ENCODE data around the gene PHF2. TPM values are rescaled to one million over a fixed set of nuclear protein-coding genes. Genes with fewer than 3 reads are reported as not detected.

The PHF2 gene
- total RNA-seq, 1 donor from 2014 or later = 31.8 TPM

- FAIRE-seq (no peak), DNase-seq (ENCODE audit: low spot score in 2 of 2) (no peak)
Observed at GRCh38 chr9:93597871-93598646, 21.7 kb downstream of the PHF2 start.

DNA sequence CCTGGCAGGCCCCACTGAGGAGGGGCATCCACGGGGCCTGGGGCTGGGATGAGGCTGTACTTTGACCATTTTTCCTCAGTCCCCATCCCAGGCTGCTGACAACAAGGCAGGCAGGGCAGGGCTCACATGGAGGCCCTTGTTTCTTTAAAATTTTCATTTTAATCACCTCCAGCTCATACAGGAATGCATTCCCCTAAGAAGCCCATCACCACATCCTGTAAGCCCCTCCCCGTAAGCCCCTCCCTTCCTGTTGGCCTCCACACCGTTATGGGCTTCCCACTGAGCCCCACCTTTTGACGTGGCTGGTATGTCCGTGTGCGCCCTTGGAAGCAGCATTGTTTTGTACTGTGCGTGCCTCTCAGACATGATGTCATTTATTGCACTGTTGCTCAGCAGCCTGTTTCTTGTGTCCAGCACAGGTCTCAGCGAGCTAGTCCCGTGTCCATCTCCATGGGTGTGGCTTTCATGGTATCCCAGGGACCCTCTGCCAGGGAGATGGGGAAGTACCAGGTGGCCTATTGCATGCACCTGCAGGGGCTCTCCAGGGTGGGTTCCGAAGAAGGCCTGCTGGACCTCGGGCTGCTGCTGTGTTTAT is 22.4 kb downstream of the PHF2 start:
- DNase-seq (ENCODE audit: low spot score in 2 of 2) (no peak), FAIRE-seq (no peak)

GRCh38 chr9:93599571-93600403 is 23.4 kb downstream of the PHF2 start:
- no peak for DNase-seq (ENCODE audit: low spot score in 2 of 2)
- FAIRE-seq = no peak

- no peak for FAIRE-seq
- DNase-seq (ENCODE audit: low spot score in 2 of 2) = no peak
Observed at GRCh38 chr9:93600504-93600903, 24.1 kb downstream of the PHF2 start.

- FAIRE-seq (no peak), DNase-seq (ENCODE audit: low spot score in 2 of 2) (no peak)
Observed at GRCh38 chr9:93601063-93601462, 24.7 kb downstream of the PHF2 start.

DNA sequence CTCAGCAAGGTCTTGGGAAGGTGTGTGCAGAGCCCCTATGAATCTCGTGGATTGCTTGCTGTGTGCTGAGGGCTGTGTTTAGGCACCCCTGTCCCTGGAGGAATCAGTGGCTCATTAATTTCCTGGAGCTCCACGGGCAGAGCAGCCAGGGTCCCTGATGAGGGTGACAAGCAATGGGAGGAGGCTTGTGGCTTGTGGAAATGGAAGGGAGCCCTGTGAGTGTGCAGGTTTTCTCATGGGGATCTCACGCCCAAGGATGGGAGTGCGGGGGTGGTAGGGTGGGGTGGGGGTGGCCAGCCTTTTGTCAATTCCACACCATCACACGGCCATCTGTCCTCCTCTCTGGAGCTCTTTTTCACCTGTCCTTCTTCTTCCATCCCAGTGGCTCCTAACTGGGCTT is 25.3 kb downstream of the PHF2 start:
- DNase-seq (ENCODE audit: low spot score in 2 of 2) (no peak), FAIRE-seq (no peak)

DNA sequence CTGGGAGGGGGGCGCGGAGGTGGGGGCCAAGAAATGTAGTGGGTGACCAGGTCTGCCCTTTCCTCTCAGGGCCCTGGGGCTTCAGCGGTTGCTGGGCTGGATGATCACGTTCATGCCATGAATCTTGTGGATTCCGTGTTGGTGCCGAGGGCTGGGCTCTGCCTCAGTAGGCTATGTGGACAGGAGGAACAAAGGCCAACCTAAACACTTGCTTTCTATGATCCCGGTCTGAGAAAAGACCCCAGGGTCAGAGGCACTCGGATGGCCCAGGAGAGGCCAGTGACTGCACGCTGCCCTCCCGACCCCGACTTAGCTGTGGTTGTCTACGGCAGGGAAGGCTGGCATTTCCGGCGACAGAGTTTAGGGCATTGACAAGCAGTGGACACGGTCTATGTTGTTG is 26.6 kb downstream of the PHF2 start:
- DNase-seq (ENCODE audit: low spot score in 2 of 2) (no peak), FAIRE-seq (no peak)

DNA sequence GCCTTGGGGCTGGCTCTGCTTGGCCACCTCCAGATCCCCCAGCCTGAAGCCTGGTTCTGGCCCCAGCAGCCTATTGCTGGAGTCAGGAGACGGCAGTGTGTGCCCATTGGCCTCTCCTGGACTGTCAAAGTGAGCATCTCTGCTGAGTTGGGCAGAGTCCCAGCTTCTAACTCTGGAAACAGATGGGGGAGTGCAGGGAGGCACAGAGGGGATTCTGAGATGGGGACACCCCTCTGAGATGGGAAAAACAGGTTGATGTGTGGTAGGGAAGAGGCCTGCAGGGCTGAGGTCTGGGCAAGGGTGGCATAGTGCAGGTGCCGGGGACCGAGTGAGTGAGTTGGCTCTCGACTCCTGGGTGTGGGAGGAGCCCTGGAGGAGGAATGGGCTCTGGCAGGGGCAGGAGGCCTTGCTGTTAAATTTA is 27.5 kb downstream of the PHF2 start:
- no peak for FAIRE-seq
- no peak for DNase-seq (ENCODE audit: low spot score in 2 of 2)

DNA sequence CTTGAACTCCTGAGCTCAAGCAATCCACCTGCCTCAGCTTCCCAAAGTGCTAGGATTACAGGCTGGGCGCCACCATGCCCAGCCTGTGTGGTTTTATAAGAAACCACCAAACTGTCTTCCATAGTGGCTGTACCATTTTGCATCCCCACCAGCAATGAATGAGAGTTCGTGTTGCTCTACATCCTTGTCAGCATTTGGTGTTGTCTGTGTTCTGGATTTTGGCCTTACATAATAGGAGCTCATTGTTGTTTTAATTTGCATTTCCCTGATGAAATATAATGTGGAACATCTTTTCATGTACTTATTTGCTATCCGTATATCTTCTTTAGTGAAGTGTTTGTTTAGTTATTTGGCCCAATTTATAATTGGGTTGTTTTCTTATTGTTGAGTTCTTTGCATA is 29.8 kb downstream of the PHF2 start:
- DNase-seq (ENCODE audit: low spot score in 2 of 2) (no peak), FAIRE-seq (no peak)

- DNase-seq (ENCODE audit: low spot score in 2 of 2) = no peak
Observed at GRCh38 chr9:93610206-93610605, 33.8 kb downstream of the PHF2 start.

DNA sequence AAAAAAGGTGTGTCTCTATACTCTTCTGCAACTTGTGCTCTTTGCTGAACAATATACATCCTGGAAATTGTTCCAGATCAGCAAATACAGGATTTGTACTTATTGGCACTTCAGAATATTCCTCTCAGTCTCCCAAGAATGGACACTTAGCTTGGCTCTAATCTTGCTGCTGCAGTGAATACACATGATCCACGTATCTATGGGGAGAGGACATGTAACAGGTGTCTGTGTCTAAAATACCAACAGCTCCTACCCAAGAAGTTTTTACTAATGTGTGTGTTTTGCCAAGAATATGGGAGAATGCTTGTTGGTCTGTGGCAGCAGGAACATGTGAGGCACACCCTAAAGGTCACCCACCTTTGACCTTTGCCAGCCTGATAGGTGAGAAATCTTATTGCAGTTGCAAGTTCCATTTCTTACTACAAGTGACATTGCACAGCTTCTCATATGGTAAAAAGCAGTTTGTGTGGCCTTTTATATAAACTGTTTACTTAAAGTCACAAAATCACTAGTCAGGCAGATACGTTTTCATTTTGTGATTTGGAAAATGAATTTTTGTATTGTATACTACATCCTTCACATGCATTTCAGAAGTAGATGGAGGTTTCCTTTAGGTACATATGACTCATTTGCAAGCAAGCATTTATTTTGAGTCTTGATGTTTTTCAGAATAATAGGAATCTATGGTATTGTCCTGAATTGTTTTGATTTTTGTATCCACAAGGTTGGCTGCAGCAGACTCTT is 35.8 kb downstream of the PHF2 start:
- FAIRE-seq = no peak
- DNase-seq (ENCODE audit: low spot score in 2 of 2) = no peak

More at GRCh38 chr9:93610206-93610605, 33.8 kb downstream of the PHF2 start:
- no peak for FAIRE-seq

DNA sequence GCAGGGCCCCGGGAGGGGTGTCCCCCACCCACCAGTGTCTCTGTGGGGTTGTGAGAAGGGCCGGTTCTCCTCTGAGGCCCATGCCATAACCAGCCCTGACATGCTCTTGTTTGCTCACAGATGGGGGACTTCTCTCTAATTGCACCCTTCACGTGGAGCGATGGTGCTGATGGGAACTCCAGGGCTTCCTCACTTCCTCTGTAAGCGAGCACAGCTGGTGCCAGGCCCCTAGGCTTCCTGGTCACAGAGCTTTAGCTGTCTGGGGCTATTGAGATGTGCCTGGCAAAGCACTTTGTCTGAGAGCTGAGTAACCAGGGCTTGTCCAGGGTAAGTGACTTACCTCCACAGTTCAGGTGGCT is 36.4 kb downstream of the PHF2 start:
- no peak for FAIRE-seq
- no peak for DNase-seq (ENCODE audit: low spot score in 2 of 2)

DNA sequence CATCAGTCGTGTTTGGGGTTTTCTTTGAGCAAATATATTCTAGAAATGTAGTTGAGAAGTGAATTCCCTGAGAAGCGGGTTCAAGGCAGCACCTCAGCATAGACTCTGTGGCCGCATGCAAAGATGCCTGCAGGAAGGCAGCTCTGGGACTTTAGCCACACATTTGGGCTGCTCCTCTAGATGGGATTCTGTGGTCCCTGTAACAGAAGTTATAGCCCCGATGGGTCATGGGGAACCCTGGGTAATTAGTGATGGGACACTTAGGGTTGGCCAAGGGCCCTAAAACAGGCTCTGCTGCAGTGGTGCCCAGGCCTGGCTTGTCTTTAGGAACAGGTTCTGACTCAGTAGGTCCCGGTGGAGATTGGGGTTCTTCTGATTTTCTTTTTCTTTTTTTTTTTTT is 36.8 kb downstream of the PHF2 start:
- DNase-seq (ENCODE audit: low spot score in 2 of 2) = no peak
- FAIRE-seq = no peak

GRCh38 chr9:93613791-93614190 is 37.4 kb downstream of the PHF2 start:
- DNase-seq (ENCODE audit: low spot score in 2 of 2) (no peak), FAIRE-seq (no peak)

- FAIRE-seq = no peak
Observed at GRCh38 chr9:93614830-93615468, 38.6 kb downstream of the PHF2 start.

GRCh38 chr9:93616044-93616443 is 39.7 kb downstream of the PHF2 start:
- FAIRE-seq = no peak

More at GRCh38 chr9:93614830-93615468, 38.6 kb downstream of the PHF2 start:
- no peak for DNase-seq (ENCODE audit: low spot score in 2 of 2)

DNA sequence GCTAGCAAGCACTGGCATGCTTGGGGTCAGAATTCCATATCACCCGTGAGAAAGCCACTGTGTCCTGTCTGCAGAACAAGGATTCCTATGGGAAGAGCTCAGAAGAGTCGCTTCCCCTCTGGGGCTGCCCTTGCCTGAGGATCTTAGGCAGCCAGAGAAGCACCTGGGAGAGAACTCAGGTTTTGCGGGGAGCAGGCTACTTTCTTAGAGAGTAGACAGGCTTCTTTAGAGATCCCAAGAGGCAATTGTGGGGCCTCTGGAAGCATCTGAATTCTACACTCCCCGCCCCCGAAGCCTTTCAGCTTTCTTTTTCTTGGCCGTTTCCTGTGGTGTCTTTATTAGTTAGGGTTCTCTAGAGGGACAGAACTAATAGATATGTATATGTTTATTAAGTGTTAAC is 40.9 kb downstream of the PHF2 start:
- DNase-seq (ENCODE audit: low spot score in 2 of 2) (no peak), FAIRE-seq (no peak)

More at GRCh38 chr9:93616044-93616443, 39.7 kb downstream of the PHF2 start:
- no peak for DNase-seq (ENCODE audit: low spot score in 2 of 2)

DNA sequence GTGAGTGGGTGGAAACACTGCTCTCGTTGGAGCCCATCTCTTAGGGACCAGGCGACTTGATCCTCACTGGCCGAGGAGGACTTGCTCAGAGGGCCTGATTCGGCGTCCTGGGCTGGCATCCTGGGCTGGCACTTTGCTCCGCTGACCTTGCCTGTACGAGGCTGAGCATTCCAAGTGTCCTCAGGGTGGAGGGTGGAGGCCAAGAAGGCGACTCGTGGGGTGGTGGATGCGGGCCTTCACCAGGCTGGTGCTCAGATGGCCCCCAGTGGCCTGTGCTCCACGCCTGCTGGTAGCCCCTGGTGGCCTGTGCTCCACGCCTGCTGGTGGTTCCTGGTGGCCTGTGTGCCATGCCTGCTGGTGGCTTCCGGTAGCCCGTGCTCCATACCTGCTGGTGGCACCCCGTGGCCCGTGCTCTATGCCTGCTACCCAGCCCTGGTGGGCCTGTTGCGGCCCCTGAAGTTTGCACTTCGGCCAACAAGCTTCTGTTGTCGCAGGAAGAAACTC is 42.9 kb downstream of the PHF2 start:
- no peak for FAIRE-seq

GRCh38 chr9:93620041-93620506 is 43.7 kb downstream of the PHF2 start:
- FAIRE-seq = no peak
- DNase-seq (ENCODE audit: low spot score in 2 of 2) = no peak

More for the DNA sequence above, 42.9 kb downstream of the PHF2 start:
- no peak for DNase-seq (ENCODE audit: low spot score in 2 of 2)

Measured in frontal cortex (tissue), 4 donors.